ENCODE measurements around the gene AHCYL2.

Gene AHCYL2

DNA sequence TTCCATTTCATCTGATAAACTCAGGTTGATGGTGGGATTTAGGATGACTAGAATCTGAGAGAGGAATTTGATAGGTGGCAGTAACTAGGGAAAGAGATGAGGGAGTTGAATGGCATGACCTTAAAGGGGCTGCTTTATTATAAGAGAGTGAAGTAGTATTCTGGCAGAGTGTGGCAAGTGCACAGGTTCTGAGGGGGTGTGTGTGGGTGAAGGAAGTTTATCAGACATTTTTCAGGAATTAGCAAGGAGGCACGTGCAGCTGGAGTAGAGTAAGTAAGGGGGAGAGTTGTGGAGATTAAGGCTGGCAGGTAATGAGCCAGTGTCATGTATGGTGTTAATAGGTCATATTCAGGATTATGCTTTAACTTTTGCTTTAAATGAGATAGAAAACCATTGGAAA, 40.5 kb downstream of the AHCYL2 start:
- no peak for DNase-seq (ENCODE audit: low read depth)
- H3K4me3 ChIP-seq (ENCODE audit: low read length): no peak overlapping the region
- TF ChIP-seq, protein P1, sequence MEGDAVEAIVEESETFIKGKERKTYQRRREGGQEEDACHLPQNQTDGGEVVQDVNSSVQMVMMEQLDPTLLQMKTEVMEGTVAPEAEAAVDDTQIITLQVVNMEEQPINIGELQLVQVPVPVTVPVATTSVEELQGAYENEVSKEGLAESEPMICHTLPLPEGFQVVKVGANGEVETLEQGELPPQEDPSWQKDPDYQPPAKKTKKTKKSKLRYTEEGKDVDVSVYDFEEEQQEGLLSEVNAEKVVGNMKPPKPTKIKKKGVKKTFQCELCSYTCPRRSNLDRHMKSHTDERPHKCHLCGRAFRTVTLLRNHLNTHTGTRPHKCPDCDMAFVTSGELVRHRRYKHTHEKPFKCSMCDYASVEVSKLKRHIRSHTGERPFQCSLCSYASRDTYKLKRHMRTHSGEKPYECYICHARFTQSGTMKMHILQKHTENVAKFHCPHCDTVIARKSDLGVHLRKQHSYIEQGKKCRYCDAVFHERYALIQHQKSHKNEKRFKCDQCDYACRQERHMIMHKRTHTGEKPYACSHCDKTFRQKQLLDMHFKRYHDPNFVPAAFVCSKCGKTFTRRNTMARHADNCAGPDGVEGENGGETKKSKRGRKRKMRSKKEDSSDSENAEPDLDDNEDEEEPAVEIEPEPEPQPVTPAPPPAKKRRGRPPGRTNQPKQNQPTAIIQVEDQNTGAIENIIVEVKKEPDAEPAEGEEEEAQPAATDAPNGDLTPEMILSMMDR (conservative IDR thresholded peaks at IDR 0.05; ENCODE audit: low read length): no peak

DNA sequence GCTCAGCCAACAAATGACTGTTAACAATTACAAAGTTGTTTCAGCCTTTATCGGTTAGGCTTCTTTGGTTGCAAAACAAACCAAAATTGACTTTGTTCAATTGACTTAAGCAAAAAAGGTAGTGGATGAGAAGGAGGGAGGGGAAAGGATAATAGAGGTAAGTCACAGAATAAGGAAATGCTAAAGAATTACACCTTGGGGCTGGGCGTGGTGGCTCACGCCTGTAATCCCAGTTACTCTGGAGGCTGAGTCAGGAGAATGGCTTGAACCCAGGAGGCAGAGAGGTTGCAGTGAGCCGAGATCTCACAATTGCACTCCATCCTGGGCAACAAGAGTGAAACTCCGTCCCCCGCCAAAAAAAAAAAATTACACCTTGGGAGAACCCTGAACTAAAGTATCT, 41.4 kb downstream of the AHCYL2 start:
- no peak overlapping the region for H3K4me3 ChIP-seq (ENCODE audit: low read length)
- TF ChIP-seq, protein P1 (conservative IDR thresholded peaks at IDR 0.05; ENCODE audit: low read length): no peak
- DNase-seq (ENCODE audit: low read depth): no peak

DNA sequence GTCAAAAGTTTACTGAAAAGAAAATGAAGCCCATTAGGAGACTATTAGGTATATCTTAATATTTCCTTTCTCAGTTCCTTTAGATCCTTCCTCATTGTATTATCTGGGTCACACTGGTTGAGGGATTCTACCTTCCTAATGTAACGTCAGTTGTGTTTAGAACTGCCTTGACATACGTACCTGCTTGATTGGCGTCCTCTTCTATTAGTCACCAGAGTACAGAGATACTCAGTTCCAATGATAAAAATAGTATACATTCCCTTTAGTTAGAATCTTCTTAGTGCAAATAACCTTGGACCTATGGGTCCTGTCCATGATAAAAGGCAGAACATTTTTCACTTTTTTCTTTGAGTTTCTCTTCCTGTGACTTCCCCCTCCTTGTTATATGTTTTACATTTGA, 45.2 kb downstream of the AHCYL2 start:
- TF ChIP-seq, protein P1 (conservative IDR thresholded peaks at IDR 0.05; ENCODE audit: low read length): no peak

DNA sequence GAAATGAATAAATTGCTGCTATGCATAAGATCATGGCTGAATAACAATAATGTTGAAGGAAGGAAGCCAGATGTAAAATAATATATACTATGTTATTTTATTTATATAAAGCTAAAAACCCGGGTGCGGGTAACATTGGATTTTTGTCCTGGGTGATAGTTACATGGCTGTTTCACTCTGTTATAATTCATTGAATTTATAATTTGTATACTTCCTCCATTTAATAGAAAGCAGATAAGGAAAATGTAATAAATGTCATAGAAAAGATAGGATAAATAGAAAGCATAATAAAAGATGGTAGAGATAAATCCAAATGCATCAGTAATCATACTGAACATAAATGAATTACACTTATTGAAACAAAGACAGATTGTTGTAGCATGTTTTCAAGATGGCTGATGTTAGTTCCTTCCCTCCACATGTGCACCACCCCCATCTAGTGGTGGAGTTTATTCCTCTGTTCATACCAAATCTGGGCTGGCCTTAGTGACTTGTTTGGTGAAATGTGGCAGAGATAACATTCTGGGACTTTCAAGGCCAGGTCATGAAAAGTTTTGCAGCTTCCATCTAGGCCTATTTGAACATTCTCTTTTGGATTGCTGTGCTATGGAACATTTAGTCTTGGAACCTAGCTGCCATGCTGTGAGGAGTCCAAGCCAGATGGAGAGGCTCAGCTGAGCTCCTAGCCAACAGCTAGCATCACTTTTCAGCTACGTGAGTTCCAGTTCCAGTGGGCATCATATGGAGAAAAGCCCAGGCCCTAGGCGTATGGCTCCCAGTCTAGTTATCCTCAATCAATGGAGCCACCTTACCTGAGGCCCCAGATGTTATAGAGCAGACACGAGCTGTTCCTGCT, 46.9 kb downstream of the AHCYL2 start:
- DNase-seq (ENCODE audit: low read depth): peak; percentile 70
- H3K4me3 ChIP-seq (ENCODE audit: low read length): no peak overlapping the region
- TF ChIP-seq, protein P1 (conservative IDR thresholded peaks at IDR 0.05; ENCODE audit: low read length): peak; percentile 81

More for the DNA sequence above, 45.2 kb downstream of the AHCYL2 start:
- no peak overlapping the region for H3K4me3 ChIP-seq (ENCODE audit: low read length)
- DNase-seq (ENCODE audit: low read depth): no peak

DNA sequence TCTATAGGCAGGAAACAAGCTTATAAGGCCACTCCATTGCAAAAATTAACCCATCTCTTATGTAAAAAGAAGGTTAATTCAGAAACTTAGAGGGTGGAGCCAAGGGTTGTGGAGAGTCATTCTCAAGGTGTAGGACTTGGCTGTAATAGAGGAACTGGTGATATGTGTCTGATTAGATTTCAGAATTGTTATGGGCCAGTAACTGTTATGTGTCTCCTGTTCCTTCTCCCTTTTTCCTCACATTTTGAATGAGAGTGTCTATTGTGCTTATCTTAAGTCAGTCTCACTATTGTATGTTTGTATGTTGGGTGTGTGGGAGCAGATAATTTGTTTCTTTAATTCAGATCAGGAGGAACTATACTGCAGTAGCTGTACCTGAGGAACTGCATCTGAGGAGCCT, 49.1 kb downstream of the AHCYL2 start:
- TF ChIP-seq, protein P1 (conservative IDR thresholded peaks at IDR 0.05; ENCODE audit: low read length): no peak
- DNase-seq (ENCODE audit: low read depth): no peak
- no peak overlapping the region for H3K4me3 ChIP-seq (ENCODE audit: low read length)

DNA sequence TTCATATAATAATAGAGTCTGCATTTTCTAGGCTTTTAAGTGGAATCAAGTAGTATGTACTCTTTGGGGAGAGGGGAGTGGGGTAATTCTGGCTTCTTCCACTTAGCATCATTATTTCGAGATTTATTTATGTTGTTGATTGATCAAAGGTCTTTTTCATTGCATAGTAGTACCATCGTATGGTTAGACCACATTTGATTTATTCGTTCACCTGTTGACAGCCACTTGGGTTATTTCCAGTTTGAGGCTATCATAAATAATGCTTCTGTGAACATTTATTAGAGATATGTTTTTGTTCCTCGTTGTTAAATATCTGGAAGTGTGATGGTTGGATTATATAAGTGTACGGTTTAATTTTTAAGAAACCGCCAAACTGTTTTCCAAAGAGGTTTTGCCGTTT, 52.8 kb downstream of the AHCYL2 start:
- TF ChIP-seq, protein P1 (conservative IDR thresholded peaks at IDR 0.05; ENCODE audit: low read length): no peak
- no peak for DNase-seq (ENCODE audit: low read depth)
- H3K4me3 ChIP-seq (ENCODE audit: low read length): no peak overlapping the region

DNA sequence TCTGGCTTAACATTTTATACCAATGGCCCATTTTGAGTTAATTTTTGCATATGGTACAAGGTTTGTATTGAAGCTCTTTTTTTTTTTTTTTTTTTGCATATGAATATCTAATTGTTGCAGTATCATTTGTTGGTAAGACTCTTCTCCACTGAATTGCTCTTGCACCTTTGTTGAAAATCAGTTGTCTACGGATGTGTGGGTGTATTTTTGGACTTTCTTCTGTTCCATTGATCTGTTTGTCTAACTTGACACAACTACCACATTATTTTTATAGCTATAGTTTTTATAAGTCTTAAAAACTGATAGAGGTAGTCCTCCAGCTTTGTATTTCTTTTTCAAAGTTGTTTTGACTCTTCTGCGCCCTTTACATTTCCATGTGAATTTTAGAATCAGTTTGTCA, 53.9 kb downstream of the AHCYL2 start:
- TF ChIP-seq, protein P1 (conservative IDR thresholded peaks at IDR 0.05; ENCODE audit: low read length): no peak
- H3K4me3 ChIP-seq (ENCODE audit: low read length): no peak overlapping the region
- no peak for DNase-seq (ENCODE audit: low read depth)

All from AG10803 (cell line).